Kidney epithelial cell (primary cell): ENCODE data around the gene DLGAP4. TPM values are rescaled to one million over a fixed set of nuclear protein-coding genes. Genes with fewer than 3 reads are reported as not detected.

ENCODE experiments used
- DNase-seq: peaks from one replicate; pipeline ENCODE4 v3.0.0-alpha.2; 2010; ENCODE audit warnings: low read depth
- H3K27me3 ChIP-seq: 2 replicates; pipeline ENCODE4 v1.6.0; 2011; ENCODE audit warnings: low read length; ENCODE audit not compliant: control insufficient read depth, insufficient read depth
- H3K36me3 ChIP-seq: 2 replicates; pipeline ENCODE4 v1.5.1; 2011; ENCODE audit warnings: low read length; ENCODE audit not compliant: control insufficient read depth, insufficient read depth
- H3K4me3 ChIP-seq: 2 replicates; pipeline ENCODE4 v1.5.1; 2011; ENCODE audit warnings: low read depth, mild to moderate bottlenecking, control low read depth, low read length
- total RNA-seq: library from RNA; depleted of rRNA; stranded (reverse); fragments of >200 nt; gene quantifications from 2 replicates; pipeline ENCODE4 v1.2.3, GENCODE V29; 2015
- TF ChIP-seq, protein P1 (sequence below): IDR thresholded peaks from 2 replicates; pipeline ENCODE4 v1.5.1; 2011; ENCODE audit warnings: mild to moderate bottlenecking, moderate library complexity, low read length, control low read depth, inconsistent platforms; ENCODE audit not compliant: insufficient read depth, poor library complexity, severe bottlenecking

The DLGAP4 gene
- total RNA-seq, 1 donor from 2014 or later, result 78.4 TPM

DNA sequence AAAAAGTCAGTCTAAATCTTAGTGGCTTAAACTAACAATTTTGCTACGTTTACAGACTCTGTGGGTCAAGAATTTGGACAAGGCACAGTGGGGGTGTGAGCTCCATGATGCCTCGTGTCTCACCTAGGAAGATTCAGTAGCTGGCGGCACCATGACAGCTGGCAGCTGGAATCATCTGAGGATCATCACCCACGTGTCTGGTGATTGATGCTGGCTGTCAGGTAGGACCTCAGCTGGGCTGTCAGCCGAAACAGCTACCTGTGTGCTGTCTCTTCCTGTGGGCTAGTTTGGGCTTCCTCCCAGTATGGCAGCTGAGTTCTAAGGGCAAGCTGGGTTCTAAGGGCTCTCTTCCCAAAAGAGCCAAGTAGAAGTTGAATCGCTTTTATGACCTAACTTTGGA lies 26.4 kb upstream of the DLGAP4 start:
- H3K4me3 ChIP-seq, result no peak overlapping the region
- H3K27me3 ChIP-seq, result peaks cover 15% of the 10 kb centered on the region
- no peaks in the 10 kb centered on the region for H3K36me3 ChIP-seq
- TF ChIP-seq, protein P1, sequence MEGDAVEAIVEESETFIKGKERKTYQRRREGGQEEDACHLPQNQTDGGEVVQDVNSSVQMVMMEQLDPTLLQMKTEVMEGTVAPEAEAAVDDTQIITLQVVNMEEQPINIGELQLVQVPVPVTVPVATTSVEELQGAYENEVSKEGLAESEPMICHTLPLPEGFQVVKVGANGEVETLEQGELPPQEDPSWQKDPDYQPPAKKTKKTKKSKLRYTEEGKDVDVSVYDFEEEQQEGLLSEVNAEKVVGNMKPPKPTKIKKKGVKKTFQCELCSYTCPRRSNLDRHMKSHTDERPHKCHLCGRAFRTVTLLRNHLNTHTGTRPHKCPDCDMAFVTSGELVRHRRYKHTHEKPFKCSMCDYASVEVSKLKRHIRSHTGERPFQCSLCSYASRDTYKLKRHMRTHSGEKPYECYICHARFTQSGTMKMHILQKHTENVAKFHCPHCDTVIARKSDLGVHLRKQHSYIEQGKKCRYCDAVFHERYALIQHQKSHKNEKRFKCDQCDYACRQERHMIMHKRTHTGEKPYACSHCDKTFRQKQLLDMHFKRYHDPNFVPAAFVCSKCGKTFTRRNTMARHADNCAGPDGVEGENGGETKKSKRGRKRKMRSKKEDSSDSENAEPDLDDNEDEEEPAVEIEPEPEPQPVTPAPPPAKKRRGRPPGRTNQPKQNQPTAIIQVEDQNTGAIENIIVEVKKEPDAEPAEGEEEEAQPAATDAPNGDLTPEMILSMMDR, result no peak
- no peak for DNase-seq

DNA sequence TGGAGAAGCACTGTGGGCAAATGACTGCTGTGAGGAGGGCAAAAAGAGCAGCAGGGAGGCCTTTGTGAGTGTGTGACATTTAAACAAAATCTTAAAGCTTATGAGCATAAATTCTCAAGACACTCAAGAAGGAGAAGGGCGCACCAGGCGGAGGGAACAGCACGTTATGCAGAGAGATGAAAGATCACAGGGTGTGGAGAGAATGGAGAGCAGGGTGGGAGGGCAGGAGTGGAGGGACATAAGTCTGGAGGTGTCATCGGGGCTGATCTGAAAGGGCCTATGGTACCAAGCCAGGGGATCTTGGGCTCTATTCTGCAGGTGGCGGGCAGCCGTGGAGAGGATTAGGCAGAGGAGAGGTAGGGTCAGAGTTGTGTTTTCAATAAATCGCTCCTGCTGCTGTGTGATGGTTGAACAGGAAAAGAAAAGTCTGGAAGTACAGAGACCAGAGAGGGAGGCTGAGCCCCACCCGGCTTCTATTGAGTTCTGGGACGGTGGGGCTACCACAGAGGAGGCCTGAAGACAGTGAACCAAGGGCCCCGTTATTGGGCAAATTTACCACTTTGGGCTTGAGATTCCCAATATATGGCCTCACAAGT lies 24.3 kb upstream of the DLGAP4 start:
- Histone ChIP-seq H3K4me3 (no peak overlapping the region), H3K27me3 (peaks cover 12% of the 10 kb centered on the region), H3K36me3 (no peaks in the 10 kb centered on the region)
- TF ChIP-seq, protein P1, result no peak
- DNase-seq, result no peak

DNA sequence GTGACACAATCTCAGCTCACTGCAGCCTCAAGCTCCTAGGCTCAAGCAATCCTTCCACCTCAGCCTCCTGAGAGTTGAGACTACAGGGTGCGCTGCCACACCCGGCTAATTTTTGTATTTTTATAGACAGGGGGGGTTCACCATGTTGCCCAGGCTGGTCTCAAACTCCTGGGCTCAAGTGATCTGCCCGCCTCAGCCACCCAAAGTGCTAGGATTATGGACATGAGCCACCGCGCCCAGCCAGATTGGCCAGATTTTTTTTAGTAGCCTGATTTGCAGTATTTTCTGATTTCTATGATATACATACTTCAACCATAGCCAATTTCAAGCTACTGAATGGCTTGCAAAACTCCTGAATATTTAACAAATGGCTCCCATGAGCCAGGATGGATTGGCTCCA lies 21.4 kb upstream of the DLGAP4 start:
- Histone ChIP-seq H3K27me3 (peaks cover 3% of the 10 kb centered on the region), H3K4me3 (no peak overlapping the region), H3K36me3 (no peaks in the 10 kb centered on the region)
- DNase-seq, result no peak
- TF ChIP-seq, protein P1, result no peak

DNA sequence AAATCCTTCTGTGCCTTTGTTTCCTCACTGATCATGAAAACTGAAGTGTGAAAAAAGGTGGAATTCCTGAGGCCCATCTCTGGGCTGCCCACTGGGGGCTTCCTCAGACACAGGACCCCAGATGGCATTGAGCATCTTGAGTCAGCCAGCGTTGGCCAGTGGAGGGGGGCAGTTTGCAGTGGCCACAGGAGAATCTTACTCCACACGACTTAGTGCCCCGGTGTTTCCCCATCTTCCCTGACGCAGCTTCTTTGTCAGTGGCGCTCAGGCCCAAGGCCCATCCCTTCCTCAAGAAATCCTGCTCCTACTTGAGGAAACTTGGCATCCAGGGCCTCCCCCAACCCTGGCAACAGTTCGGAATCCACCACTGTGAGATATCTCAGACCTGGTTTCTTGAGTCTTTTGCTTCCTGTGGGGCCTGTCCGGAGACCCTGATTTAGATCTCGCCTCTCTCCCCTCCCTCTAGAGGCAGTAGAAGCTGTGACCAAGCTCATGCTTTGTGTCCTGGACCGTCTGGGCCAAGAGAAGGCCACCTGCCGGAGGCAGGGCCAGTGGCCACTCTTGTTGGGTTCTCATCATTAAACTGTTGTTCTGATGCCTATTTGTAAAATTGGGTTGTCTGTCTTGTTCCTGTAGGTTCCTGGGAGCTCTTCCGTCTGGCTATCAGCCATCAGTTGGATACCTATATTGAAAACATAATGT lies 20.2 kb upstream of the DLGAP4 start:
- DNase-seq, result no peak
- no peaks in the 10 kb centered on the region for H3K36me3 ChIP-seq
- TF ChIP-seq, protein P1, result no peak
- no peak overlapping the region for H3K4me3 ChIP-seq
- peaks cover 3% of the 10 kb centered on the region for H3K27me3 ChIP-seq

DNA sequence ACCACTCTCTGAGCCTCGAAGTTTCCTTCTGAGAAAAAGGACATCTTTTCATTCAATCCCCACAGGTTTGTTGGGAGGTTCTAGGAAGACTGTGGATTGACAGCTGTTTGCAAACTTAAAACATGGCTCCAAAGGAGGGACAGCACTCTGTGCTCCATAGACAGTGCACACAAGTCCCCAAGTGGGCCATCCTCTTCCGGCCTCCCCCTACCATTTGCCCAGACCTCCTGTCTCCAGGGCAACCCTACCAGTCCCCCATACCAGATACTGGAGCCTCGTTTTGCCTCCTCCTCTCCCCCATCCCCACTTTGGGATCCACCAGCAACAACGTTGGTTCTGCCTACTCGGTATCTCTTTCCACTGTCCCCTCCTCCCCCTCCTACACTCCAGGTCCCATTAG lies 8.5 kb upstream of the DLGAP4 start:
- peaks cover 9% of the 10 kb centered on the region for H3K27me3 ChIP-seq
- no peaks in the 10 kb centered on the region for H3K36me3 ChIP-seq
- DNase-seq, result no peak
- TF ChIP-seq, protein P1, result no peak
- H3K4me3 ChIP-seq, result no peak overlapping the region

DNA sequence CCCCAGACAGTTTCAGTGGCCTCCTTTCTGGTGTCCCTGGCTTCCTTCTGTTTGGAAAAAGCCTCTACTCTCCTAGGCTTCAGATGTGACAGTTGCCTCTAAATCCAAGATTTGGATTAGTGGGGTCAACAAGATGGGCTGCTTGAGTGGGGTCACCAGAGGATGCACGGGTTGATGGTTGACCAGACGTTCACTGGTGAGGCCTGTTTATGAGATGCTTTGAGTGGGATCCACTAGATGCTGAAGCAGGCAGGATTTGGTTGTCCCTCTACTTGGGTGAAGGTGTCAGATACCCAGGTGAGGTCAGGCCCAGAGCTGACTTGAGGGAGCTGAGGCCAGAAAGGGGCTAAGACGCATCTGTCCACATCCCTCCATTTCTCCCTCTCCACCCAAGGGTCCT lies 8.1 kb upstream of the DLGAP4 start:
- no peak for DNase-seq
- TF ChIP-seq, protein P1, result no peak
- no peaks in the 10 kb centered on the region for H3K36me3 ChIP-seq
- H3K27me3 ChIP-seq, result peaks cover 12% of the 10 kb centered on the region
- H3K4me3 ChIP-seq, result no peak overlapping the region
